Body of pancreas (tissue), 4 donors: ENCODE results near the gene ATXN1.

ENCODE experiments used
- POLR2A ChIP-seq, 3 donors: fragments of 450-650 bp; IDR thresholded peaks; one replicate each; pipeline ENCODE4 v1.6.1; 2016; ENCODE audit warnings: antibody characterized with exemption in 3 of 3, mild to moderate bottlenecking in 2 of 3
- TF ChIP-seq, protein P1 (sequence below), 7 experiments: fragments of 450-650 bp in 4 of 7; fragments of 200-600 bp in 3 of 7; sonication (generic) in 3 of 7; IDR thresholded peaks; one replicate each; pipeline ENCODE4 v1.5.1; 2016 to 2019; ENCODE audit warnings: antibody characterized with exemption in 7 of 7

- TF ChIP-seq, protein P1, sequence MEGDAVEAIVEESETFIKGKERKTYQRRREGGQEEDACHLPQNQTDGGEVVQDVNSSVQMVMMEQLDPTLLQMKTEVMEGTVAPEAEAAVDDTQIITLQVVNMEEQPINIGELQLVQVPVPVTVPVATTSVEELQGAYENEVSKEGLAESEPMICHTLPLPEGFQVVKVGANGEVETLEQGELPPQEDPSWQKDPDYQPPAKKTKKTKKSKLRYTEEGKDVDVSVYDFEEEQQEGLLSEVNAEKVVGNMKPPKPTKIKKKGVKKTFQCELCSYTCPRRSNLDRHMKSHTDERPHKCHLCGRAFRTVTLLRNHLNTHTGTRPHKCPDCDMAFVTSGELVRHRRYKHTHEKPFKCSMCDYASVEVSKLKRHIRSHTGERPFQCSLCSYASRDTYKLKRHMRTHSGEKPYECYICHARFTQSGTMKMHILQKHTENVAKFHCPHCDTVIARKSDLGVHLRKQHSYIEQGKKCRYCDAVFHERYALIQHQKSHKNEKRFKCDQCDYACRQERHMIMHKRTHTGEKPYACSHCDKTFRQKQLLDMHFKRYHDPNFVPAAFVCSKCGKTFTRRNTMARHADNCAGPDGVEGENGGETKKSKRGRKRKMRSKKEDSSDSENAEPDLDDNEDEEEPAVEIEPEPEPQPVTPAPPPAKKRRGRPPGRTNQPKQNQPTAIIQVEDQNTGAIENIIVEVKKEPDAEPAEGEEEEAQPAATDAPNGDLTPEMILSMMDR (IDR thresholded peaks at IDR 0.05): peak in 5 of 7 experiments; percentile 13 to 44 (median 35)
- TF ChIP-seq POLR2A (IDR thresholded peaks at IDR 0.05): no peak
These were observed 247.0 kb downstream of the ATXN1 start for GRCh38 chr6:16514249-16514648.
